ENCODE results near the gene GNAS. TPM values are rescaled to one million over a fixed set of nuclear protein-coding genes. Genes with fewer than 3 reads are reported as not detected.

The GNAS gene
- total RNA-seq: 1,000 to 10,000 TPM in 2 of 8 experiments, 100 to 1,000 TPM in 6; 567 to 1,051 (median 853) TPM

- no peak within 1 kb of the TSS for H3K27ac ChIP-seq
- peak within 1 kb of the TSS; percentile 27 to 91 (median 54) for H3K4me3 ChIP-seq
- 14 to 74% (median 43%) methylated on average over 2 to 13 of the region's 35 CpGs; no CpG with 5 or more reads in 3 of the 10 experiments for WGBS, 10 experiments
- ATAC-seq (replicated peaks in 6 of 8): peak; percentile 44 to 72 (median 52)
- peaks cover 4 to 7% of the 10 kb centered on the region in 2 donors for H3K4me1 ChIP-seq (replicated peaks in 1 of 2)
- in situ Hi-C loops (cut with MboI; ENCODE audit: low pct_unique_long_range_greater_than_20kb in 2 of 9, low sequenced_read_pairs in 9 of 9, unreplicated experiment in 9 of 9): loop anchor here (25.0 kb wide), 6 partner anchors 190 to 615 kb away; partner anchors contain the start of genes ANKRD60 (in 2 of the 9) and STX16 (in 1 of the 9)
These were observed at the start of gene GNAS for GRCh38 chr20:58852543-58853271. TSS of gene GNAS (plus strand) at chr20:58852716.

- WGBS, 10 experiments: 62 to 100% (median 95%) methylated on average over 1 to 8 of the region's 18 CpGs; no CpG with 5 or more reads in 3 of the 10 experiments
- H3K4me1 ChIP-seq (replicated peaks in 1 of 2): peaks cover 11 to 28% of the 10 kb centered on the region in 2 donors
- ATAC-seq (replicated peaks in 6 of 8): no peak
- H3K4me3 ChIP-seq: no peak overlapping the region
- in situ Hi-C loops (cut with MboI; ENCODE audit: low pct_unique_long_range_greater_than_20kb in 2 of 9, low sequenced_read_pairs in 9 of 9, unreplicated experiment in 9 of 9): no loop called here
- H3K27ac ChIP-seq: no peak overlapping the region
These were observed 49.0 kb upstream of the GNAS start for GRCh38 chr20:58803533-58803932.

GRCh38 chr20:58807801-58808200, 44.7 kb upstream of the GNAS start:
- 66 to 100% (median 84%) methylated on average over 1 to 10 of the region's 11 CpGs; no CpG with 5 or more reads in 1 of the 10 experiments for WGBS, 10 experiments
- H3K4me1 ChIP-seq (replicated peaks in 1 of 2): peaks cover 20 to 36% of the 10 kb centered on the region in 2 donors
- ATAC-seq (replicated peaks in 6 of 8): peak in 4 of 8 experiments; percentile 6 to 19 (median 15)
- H3K27ac ChIP-seq: no peak overlapping the region
- no peak overlapping the region for H3K4me3 ChIP-seq
- in situ Hi-C loops (cut with MboI; ENCODE audit: low pct_unique_long_range_greater_than_20kb in 2 of 9, low sequenced_read_pairs in 9 of 9, unreplicated experiment in 9 of 9): no loop called here

DNA sequence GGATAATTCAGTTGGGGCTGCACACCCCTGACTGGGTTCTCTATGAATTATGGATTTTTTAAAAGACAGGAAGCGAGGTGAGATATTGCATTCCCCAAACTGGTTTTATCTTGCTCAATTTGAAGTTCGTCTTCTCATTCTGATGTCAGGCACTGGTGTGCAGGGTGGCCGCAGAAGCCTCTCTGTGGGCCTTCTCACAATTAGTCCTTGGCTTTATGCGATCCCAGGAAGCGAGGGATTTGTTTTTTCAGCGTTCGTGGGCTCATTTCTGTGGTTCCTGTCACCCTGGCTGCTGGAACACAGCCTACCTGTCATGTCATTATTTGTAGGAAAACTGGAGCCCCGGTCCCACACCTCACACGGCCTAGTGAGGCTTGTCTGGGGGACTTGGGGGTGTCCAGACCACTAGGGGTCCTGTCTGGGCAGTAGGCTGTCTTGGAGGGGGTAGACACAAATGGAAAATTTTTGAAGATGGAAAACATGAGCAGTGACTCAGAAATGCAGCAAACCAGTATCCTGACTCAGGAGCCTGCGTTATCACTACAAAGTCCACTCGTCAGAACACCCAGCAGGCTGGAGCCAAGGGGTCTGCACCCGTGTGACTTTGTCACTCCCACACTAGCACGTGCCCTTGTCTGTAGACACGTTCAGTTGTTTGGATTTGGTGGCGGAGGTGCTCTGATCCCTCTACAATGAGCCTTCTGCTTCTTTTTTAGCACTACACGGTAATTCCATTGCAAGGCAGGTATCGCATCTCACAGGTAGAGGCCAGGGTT, 44.1 kb upstream of the GNAS start:
- Histone ChIP-seq H3K4me1 (replicated peaks in 1 of 2) (peaks cover 20 to 34% of the 10 kb centered on the region in 2 donors), H3K27ac (peak overlapping the region in 1 of 2 donors; percentile 30), H3K4me3 (no peak overlapping the region)
- ATAC-seq (replicated peaks in 6 of 8): peak in 5 of 8 experiments; percentile 20 to 75 (median 51)
- WGBS, 10 experiments: 28 to 100% (median 72%) methylated on average over 1 to 10 of the region's 17 CpGs; no CpG with 5 or more reads in 2 of the 10 experiments
- in situ Hi-C loops (cut with MboI; ENCODE audit: low pct_unique_long_range_greater_than_20kb in 2 of 9, low sequenced_read_pairs in 9 of 9, unreplicated experiment in 9 of 9): no loop called here

- Histone ChIP-seq H3K27ac (no peak overlapping the region), H3K4me1 (replicated peaks in 1 of 2) (peaks cover 20 to 34% of the 10 kb centered on the region in 2 donors), H3K4me3 (no peak overlapping the region)
- 47 to 81% (median 68%) methylated on average over 1 to 13 of the region's 19 CpGs for WGBS, 10 experiments
- peak in 2 of 8 experiments; percentile 52 to 74 for ATAC-seq (replicated peaks in 6 of 8)
- in situ Hi-C loops (cut with MboI; ENCODE audit: low pct_unique_long_range_greater_than_20kb in 2 of 9, low sequenced_read_pairs in 9 of 9, unreplicated experiment in 9 of 9): no loop called here
These were observed 42.2 kb upstream of the GNAS start for GRCh38 chr20:58810116-58810878.

- ATAC-seq (replicated peaks in 6 of 8): peak in 1 of 8 experiments; percentile 0
- Histone ChIP-seq H3K27ac (no peak overlapping the region), H3K4me1 (replicated peaks in 1 of 2) (peaks cover 20 to 34% of the 10 kb centered on the region in 2 donors), H3K4me3 (no peak overlapping the region)
- in situ Hi-C loops (cut with MboI; ENCODE audit: low pct_unique_long_range_greater_than_20kb in 2 of 9, low sequenced_read_pairs in 9 of 9, unreplicated experiment in 9 of 9): no loop called here
- 45 to 100% (median 74%) methylated on average over 1 to 6 of the region's 10 CpGs; no CpG with 5 or more reads in 4 of the 10 experiments for WGBS, 10 experiments
These were observed 41.7 kb upstream of the GNAS start for GRCh38 chr20:58810879-58811250.

GRCh38 chr20:58811334-58811733, 41.2 kb upstream of the GNAS start:
- in situ Hi-C loops (cut with MboI; ENCODE audit: low pct_unique_long_range_greater_than_20kb in 2 of 9, low sequenced_read_pairs in 9 of 9, unreplicated experiment in 9 of 9): no loop called here
- H3K4me3 ChIP-seq: no peak overlapping the region
- peaks cover 20 to 34% of the 10 kb centered on the region in 2 donors for H3K4me1 ChIP-seq (replicated peaks in 1 of 2)
- WGBS, 10 experiments: 20 to 100% (median 88%) methylated on average over 1 to 10 of the region's 13 CpGs; no CpG with 5 or more reads in 3 of the 10 experiments
- peak in 5 of 8 experiments; percentile 76 to 90 (median 89) for ATAC-seq (replicated peaks in 6 of 8)
- no peak overlapping the region for H3K27ac ChIP-seq

DNA sequence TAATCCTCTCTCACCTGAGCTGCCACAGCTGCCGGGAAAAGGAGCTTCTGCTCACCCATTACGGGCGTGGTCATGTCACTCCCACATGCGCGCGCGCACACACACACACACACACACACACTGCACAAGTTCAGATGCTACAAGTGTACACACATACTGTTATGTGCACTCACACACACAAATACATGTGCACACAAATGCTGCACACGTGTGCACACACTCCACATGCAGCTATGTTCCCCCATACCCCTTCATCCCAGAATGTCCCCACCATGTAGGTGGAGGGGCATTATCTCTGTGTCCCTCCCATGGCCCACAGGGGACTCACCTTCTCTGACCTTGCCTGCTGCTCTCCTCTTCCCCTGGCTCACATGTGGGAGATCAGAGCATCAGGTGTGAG, 39.1 kb upstream of the GNAS start:
- no peak overlapping the region for H3K4me3 ChIP-seq
- WGBS, 10 experiments: 40 to 84% (median 83%) methylated on average over 1 to 8 of the region's 8 CpGs; no CpG with 5 or more reads in 7 of the 10 experiments
- H3K4me1 ChIP-seq (replicated peaks in 1 of 2): peaks cover 11 to 16% of the 10 kb centered on the region in 2 donors
- in situ Hi-C loops (cut with MboI; ENCODE audit: low pct_unique_long_range_greater_than_20kb in 2 of 9, low sequenced_read_pairs in 9 of 9, unreplicated experiment in 9 of 9): no loop called here
- no peak for ATAC-seq (replicated peaks in 6 of 8)
- H3K27ac ChIP-seq: no peak overlapping the region

- ATAC-seq (replicated peaks in 6 of 8): no peak
- in situ Hi-C loops (cut with MboI; ENCODE audit: low pct_unique_long_range_greater_than_20kb in 2 of 9, low sequenced_read_pairs in 9 of 9, unreplicated experiment in 9 of 9): no loop called here
- WGBS, 10 experiments: 67 to 100% (median 85%) methylated on average over 1 to 6 of the region's 11 CpGs; no CpG with 5 or more reads in 4 of the 10 experiments
- Histone ChIP-seq H3K4me1 (replicated peaks in 1 of 2) (peaks cover 8% of the 10 kb centered on the region in 2 donors), H3K4me3 (no peak overlapping the region), H3K27ac (no peak overlapping the region)
These were observed 37.1 kb upstream of the GNAS start for GRCh38 chr20:58815448-58815847.

GRCh38 chr20:58816051-58816450, 36.5 kb upstream of the GNAS start:
- Histone ChIP-seq H3K27ac (no peak overlapping the region), H3K4me1 (replicated peaks in 1 of 2) (peaks cover 7% of the 10 kb centered on the region in 2 donors), H3K4me3 (no peak overlapping the region)
- WGBS, 10 experiments: no CpG with 5 or more reads among the region's 10 CpGs
- no peak for ATAC-seq (replicated peaks in 6 of 8)
- in situ Hi-C loops (cut with MboI; ENCODE audit: low pct_unique_long_range_greater_than_20kb in 2 of 9, low sequenced_read_pairs in 9 of 9, unreplicated experiment in 9 of 9): no loop called here

DNA sequence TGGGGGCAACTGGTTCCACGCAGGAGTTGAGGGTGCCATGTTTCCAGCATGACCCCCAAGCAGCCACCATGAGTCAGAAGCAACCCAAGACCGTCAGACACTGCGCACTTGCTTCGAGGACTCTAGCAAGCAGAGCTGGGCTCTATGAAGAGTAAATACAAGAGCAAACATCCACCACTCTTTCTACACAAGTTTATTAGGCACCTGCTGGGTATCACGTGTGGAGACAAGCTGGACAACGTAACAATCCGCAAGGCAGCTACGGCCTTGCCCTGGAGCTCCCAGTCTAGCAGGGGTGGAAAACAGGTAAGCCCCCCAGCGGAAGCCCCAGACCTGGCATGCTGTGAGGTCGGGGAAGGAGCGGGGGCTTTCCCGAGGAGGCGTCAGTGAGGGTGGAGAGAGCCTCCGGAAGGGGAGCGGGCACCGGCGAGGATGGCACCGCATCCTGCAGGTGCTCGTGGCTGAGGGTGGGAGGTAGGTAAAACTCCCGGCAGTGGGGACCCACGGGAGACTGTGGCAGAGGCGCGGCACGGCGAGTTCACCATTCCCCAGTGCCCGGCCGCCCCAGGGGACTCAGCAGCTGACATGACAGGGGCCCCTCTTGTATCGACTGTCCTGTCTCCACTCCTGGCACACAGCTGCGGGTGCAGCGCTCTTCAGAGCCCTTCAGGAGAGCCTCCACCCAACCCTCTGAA, 35.4 kb upstream of the GNAS start:
- no peak for ATAC-seq (replicated peaks in 6 of 8)
- Histone ChIP-seq H3K4me1 (replicated peaks in 1 of 2) (no peaks in the 10 kb centered on the region), H3K4me3 (no peak overlapping the region), H3K27ac (no peak overlapping the region)
- in situ Hi-C loops (cut with MboI; ENCODE audit: low pct_unique_long_range_greater_than_20kb in 2 of 9, low sequenced_read_pairs in 9 of 9, unreplicated experiment in 9 of 9): no loop called here
- 67 to 100% (median 81%) methylated on average over 1 to 5 of the region's 30 CpGs; no CpG with 5 or more reads in 3 of the 10 experiments for WGBS, 10 experiments

DNA sequence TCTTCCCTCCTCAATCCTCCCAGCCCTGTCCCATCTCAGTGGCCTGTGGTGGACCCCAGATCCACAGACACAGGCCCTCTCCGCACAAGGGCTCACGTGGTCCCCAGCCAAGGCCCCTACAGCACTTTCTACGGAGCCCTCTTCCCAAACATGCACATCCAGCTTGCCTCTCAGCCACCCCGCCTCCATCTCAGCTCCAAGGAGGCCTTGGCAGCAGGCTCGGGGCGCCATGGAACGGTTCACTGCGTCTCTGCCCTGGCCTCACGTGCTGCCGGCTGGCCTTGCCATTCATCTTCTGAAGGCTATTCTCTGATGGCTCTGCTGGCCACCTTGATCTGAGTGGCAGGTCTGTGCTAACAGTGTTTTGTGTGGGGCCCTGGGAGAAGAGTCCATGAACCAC, 34.8 kb upstream of the GNAS start:
- H3K4me3 ChIP-seq: no peak overlapping the region
- in situ Hi-C loops (cut with MboI; ENCODE audit: low pct_unique_long_range_greater_than_20kb in 2 of 9, low sequenced_read_pairs in 9 of 9, unreplicated experiment in 9 of 9): no loop called here
- ATAC-seq (replicated peaks in 6 of 8): no peak
- no peak overlapping the region for H3K27ac ChIP-seq
- no peaks in the 10 kb centered on the region for H3K4me1 ChIP-seq (replicated peaks in 1 of 2)
- WGBS, 10 experiments: 80 to 97% (median 94%) methylated on average over 2 to 6 of the region's 10 CpGs; no CpG with 5 or more reads in 6 of the 10 experiments

All from motor neuron (in vitro differentiated cells).